22Rv1 (cell line): ENCODE results near the gene FCN3.
A peak's percentile ranks its signal among the peaks of the same experiment; 100 is the strongest.
"Not testable (repeated sequence)": the region's sequence is repeated elsewhere in the genome, so short reads cannot be mapped to it uniquely, and the experiment has no call there.

Experiments
- H3K27ac ChIP-seq: fragments of 450-650 bp; 2 replicates; pipeline ENCODE4 v1.5.1; 2017
- CTCF ChIP-seq: fragments of 450-650 bp; IDR thresholded peaks from 2 replicates; pipeline ENCODE4 v1.5.1; 2017; ENCODE audit warnings: mild to moderate bottlenecking
- ZFX ChIP-seq: fragments of 450-650 bp; IDR thresholded peaks from 2 replicates; pipeline ENCODE4 v1.6.1; 2017; ENCODE audit warnings: antibody characterized with exemption, borderline replicate concordance

The FCN3 gene

DNA sequence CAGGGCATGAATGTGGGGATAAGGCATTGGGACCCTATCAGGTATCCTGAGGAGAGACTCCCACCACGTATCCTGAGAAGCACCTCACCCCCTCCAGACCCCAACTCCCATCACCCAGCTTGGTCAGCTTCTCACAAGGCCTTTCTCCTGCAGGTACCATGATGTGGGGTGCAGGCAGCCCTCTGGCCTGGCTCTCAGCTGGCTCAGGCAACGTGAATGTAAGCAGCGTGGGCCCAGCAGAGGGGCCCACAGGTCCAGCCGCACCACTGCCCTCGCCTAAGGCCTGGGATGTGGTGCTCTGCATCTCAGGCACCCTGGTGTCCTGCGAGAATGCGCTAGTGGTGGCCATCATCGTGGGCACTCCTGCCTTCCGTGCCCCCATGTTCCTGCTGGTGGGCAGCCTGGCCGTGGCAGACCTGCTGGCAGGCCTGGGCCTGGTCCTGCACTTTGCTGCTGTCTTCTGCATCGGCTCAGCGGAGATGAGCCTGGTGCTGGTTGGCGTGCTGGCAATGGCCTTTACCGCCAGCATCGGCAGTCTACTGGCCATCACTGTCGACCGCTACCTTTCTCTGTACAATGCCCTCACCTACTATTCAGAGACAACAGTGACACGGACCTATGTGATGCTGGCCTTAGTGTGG is 19.1 kb upstream of the FCN3 start:
- TF ChIP-seq ZFX (no peak), CTCF (no peak)
- H3K27ac ChIP-seq, result no peak overlapping the region

DNA sequence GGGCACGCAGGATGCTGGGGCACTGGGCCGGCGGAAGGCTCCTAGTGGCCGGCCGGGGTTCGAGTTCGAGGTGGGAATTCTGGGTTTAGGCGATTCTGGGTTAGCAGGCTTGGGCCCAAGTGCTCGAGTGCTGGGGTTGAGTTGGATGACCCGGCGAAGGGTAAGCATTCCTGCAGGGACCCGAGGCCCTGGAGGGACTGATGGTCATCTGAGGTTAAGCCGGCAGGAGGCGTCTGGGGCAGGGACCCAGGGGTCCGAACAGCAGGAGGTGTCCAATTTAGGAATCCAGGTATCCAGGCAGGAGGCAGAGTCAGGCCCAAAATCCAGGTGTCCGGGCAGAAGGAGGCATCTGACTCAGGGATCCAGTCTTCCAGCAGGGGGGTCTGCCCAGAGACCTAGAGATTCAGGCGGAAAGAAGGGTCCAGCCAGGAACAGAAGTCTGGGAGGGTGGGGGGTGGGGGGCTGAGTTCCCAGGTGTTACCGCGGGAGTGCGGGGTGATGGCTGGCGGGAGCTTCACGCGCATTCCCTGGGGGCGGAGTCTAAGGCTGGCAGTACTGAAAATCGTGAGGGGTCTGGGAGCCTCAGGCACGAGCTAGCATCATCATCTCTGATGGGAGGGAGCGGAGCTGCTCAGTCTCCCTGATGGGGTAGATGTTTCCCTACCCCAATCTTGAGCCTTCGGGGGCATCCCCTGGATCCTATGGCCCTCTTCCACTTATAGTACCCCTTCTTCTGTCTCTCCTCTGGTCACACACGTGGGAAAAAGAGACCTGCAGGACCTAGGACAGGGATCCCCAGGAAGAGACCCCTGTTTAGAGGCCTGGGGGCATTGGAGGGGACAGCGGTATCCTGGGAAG is 18.4 kb upstream of the FCN3 start:
- peak overlapping the region; percentile 46 for H3K27ac ChIP-seq
- TF ChIP-seq CTCF (peak; percentile 33; the same call in 1 of the 2 replicates), ZFX (no peak)

GRCh38 chr1:27392096-27392777 is 17.6 kb upstream of the FCN3 start, which contains the start of gene GPR3:
GPR3 (plus strand) TSS chr1:27392622; CDS start chr1:27393799, 1,177 bp downstream.
- H3K27ac ChIP-seq, result peak within 1 kb of the TSS; percentile 46
- TF ChIP-seq ZFX (no peak), CTCF (peak; percentile 84)

DNA sequence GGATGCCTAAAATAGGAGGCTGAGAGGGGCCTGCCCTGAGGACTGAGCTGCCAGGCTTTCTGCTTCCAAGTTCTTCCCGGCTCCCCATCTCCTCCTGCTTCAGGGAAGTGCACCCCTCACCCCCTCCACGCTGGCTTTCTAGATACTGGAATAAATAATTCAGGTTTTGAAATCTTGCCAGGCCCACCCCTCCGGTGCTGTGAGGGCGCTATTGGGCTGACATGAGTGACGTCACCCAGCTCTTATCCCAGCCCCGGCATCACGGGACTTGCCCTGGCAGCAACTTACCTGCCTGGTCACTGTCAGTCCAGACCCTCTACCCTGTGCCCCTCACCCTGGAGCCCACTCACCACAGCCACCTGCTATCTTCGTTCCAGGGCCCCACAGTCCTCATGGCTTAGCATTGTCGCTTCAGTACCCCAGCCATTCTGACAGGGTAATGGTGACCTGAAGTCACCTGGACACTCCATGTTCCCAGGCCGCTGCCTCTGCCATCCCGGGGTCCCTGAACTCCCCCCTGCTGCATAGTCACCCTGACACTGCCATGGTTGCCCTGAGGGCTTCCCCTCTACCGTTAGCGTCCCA is 17.0 kb upstream of the FCN3 start:
- H3K27ac ChIP-seq, result peak overlapping the region; percentile 46; the same call in 1 of the 2 replicates
- TF ChIP-seq ZFX (no peak), CTCF (no peak)

GRCh38 chr1:27388337-27389005 is 13.8 kb upstream of the FCN3 start:
- no peak overlapping the region for H3K27ac ChIP-seq
- TF ChIP-seq ZFX (no peak), CTCF (peak; percentile 89)

DNA sequence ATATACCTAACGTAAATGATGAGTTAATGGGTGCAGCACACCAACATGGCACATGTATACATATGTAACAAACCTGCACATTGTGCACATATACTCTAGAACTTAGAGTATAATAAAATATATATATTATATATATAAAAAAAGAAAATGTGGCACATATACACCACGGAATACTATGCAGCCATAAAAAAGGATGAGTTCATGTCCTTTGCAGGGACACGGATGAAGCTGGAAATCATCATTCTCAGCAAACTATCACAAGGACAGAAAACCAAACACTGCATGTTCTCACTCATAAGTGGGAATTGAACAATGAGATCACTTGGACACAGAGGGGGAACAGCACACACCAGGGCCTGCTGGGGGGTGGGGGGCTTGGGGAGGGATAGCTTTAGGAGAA is 10.2 kb upstream of the FCN3 start:
- not testable (repeated sequence) for H3K27ac ChIP-seq

DNA sequence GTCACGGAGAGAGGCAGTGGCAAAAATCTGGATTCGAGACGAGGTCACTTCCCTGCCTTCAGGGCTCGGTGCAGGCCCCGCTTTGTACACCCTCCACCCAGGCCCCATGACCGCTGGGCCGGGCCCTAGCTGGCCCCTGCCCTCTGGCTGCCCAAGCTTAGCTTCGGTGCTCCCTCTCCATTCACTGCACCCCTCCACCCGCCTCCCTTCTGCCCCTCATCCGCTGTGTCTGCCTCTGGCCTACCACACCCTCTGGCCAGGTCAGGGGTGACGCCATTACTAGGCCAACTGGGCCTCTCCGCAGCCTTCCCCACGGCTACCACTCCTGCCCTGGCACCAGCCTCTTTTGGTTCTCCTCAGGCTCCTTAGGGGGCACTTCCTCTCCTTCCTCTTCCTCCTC is 9.0 kb upstream of the FCN3 start:
- TF ChIP-seq ZFX (no peak), CTCF (no peak)
- H3K27ac ChIP-seq, result no peak overlapping the region
